HepG2 (cell line): ENCODE data around the gene TM9SF2. TPM values are rescaled to one million over a fixed set of nuclear protein-coding genes. Genes with fewer than 3 reads are reported as not detected.

Experiments
- ELF4 ChIP-seq: sonication (generic); formaldehyde crosslinking; IDR thresholded peaks from 2 replicates; pipeline ENCODE4 v1.5.0; 2020; ENCODE audit warnings: missing genetic modification reagents, mild to moderate bottlenecking, moderate library complexity, borderline replicate concordance
- FOXO1 ChIP-seq: sonication (generic); formaldehyde crosslinking; IDR thresholded peaks from 2 replicates; pipeline ENCODE4 v1.4.0; 2020; ENCODE audit warnings: missing genetic modification reagents
- GATAD2A ChIP-seq: IDR thresholded peaks from 2 replicates; pipeline ENCODE4 v1.6.1; 2016
- HES4 ChIP-seq: sonication (generic); formaldehyde crosslinking; IDR thresholded peaks from 2 replicates; pipeline ENCODE4 v1.9.0; 2021; ENCODE audit warnings: mild to moderate bottlenecking, missing genetic modification reagents, borderline replicate concordance
- HHEX ChIP-seq: IDR thresholded peaks from 2 replicates; pipeline ENCODE4 v1.6.1; 2016; ENCODE audit warnings: control low read depth
- HIVEP1 ChIP-seq: sonication (generic); formaldehyde crosslinking; IDR thresholded peaks from 2 replicates; pipeline ENCODE4 v1.4.0; 2020; ENCODE audit warnings: mild to moderate bottlenecking, missing genetic modification reagents
- HNRNPK ChIP-seq: fragments of 200-400 bp; formaldehyde crosslinking; IDR thresholded peaks from 2 replicates; pipeline ENCODE4 v1.6.1; 2018; ENCODE audit warnings: low read length, low read depth, moderate library complexity, mild to moderate bottlenecking; ENCODE audit not compliant: poor library complexity, severe bottlenecking
- JUND ChIP-seq: sonication (generic); formaldehyde crosslinking; IDR thresholded peaks from 2 replicates; pipeline ENCODE4 v1.8.0; 2022; ENCODE audit warnings: mild to moderate bottlenecking, missing genetic modification reagents
- KMT2A ChIP-seq: sonication (generic); formaldehyde crosslinking; IDR thresholded peaks from 2 replicates; pipeline ENCODE4 v1.4.0; 2020; ENCODE audit warnings: missing genetic modification reagents
- NBN ChIP-seq: fragments of 450-650 bp; conservative IDR thresholded peaks from 2 replicates; pipeline ENCODE4 v1.6.1; 2017
- SAP130 ChIP-seq: IDR thresholded peaks from 2 replicates; pipeline ENCODE4 v1.6.1; 2016; ENCODE audit warnings: low read depth
- SNAPC2 ChIP-seq: sonication (generic); formaldehyde crosslinking; IDR thresholded peaks from 2 replicates; pipeline ENCODE4 v1.8.1; 2022; ENCODE audit warnings: mild to moderate bottlenecking, missing genetic modification reagents
- SYNCRIP ChIP-seq: fragments of 200-400 bp; formaldehyde crosslinking; IDR thresholded peaks from 2 replicates; pipeline ENCODE4 v1.6.1; 2018; ENCODE audit warnings: mild to moderate bottlenecking, low read depth, low read length; ENCODE audit not compliant: insufficient read depth
- ZNF143 ChIP-seq: sonication (generic); formaldehyde crosslinking; IDR thresholded peaks from 2 replicates; pipeline ENCODE4 v1.4.0; 2020; ENCODE audit warnings: missing genetic modification reagents
- ZNF543 ChIP-seq: sonication (generic); formaldehyde crosslinking; IDR thresholded peaks from 2 replicates; pipeline ENCODE4 v1.4.0; 2020; ENCODE audit warnings: mild to moderate bottlenecking, missing genetic modification reagents
- ZNF550 ChIP-seq: sonication (generic); formaldehyde crosslinking; IDR thresholded peaks from 2 replicates; pipeline ENCODE4 v1.4.0; 2020; ENCODE audit warnings: mild to moderate bottlenecking, missing genetic modification reagents, borderline replicate concordance
- ZSCAN30 ChIP-seq: sonication (generic); formaldehyde crosslinking; IDR thresholded peaks from 2 replicates; pipeline ENCODE4 v1.5.0; 2020; ENCODE audit warnings: mild to moderate bottlenecking, missing genetic modification reagents
- polyA plus RNA-seq, 8 experiments: library from polyadenylated mRNA; depleted of rRNA in 3 of 8; stranded (reverse) in 7 of 8; unstranded in 1 of 8; fragments of >200 nt; fragmentation: Illumina TruSeq in 4 of 8; extraction: Trizol in 4 of 8; gene quantifications; 2 replicates each; pipeline versions ENCODE4 v1.2.1 to v1.2.3, GENCODE V29; 2011 to 2016; ENCODE audit warnings: low read depth in 4 of 8, missing spikeins in 1 of 8, mixed read lengths in 1 of 8; ENCODE audit not compliant: insufficient read depth in 1 of 8
- total RNA-seq, 5 experiments: library from RNA; depleted of rRNA; stranded (reverse); fragments of >200 nt; fragmentation: Illumina TruSeq; extraction: Trizol; gene quantifications; 2 replicates each; pipeline ENCODE4 v1.2.3, GENCODE V29; 2016; ENCODE audit warnings: low read depth in 1 of 5
- TF ChIP-seq, protein P1 (sequence below): IDR thresholded peaks from 2 replicates; pipeline ENCODE4 v1.6.1; 2016; ENCODE audit warnings: low read depth, borderline replicate concordance
- TF ChIP-seq, protein P2 (sequence below): sonication (generic); formaldehyde crosslinking; IDR thresholded peaks from 2 replicates; pipeline ENCODE4 v1.5.0; 2020; ENCODE audit warnings: missing genetic modification reagents, mild to moderate bottlenecking, borderline replicate concordance
- TF ChIP-seq, protein P3 (sequence below): sonication (generic); formaldehyde crosslinking; IDR thresholded peaks from 2 replicates; pipeline ENCODE4 v1.9.0; 2021; ENCODE audit warnings: missing genetic modification reagents, borderline replicate concordance
- TF ChIP-seq, protein P4 (sequence below): sonication (generic); formaldehyde crosslinking; IDR thresholded peaks from 2 replicates; pipeline ENCODE4 v1.4.0; 2020; ENCODE audit warnings: missing genetic modification reagents
- TF ChIP-seq, protein P5 (sequence below): sonication (generic); formaldehyde crosslinking; IDR thresholded peaks from 2 replicates; pipeline ENCODE4 v1.5.0; 2020; ENCODE audit warnings: missing genetic modification reagents
- TF ChIP-seq, protein P6 (sequence below): sonication (generic); formaldehyde crosslinking; IDR thresholded peaks from 2 replicates; pipeline ENCODE4 v1.5.0; 2020; ENCODE audit warnings: missing genetic modification reagents

TM9SF2 gene
- total and polyA plus RNA-seq, 2 of the 13 experiments (the other 11 are each of a cell fraction or from before 2014, with no cell fraction given), result 94.1 to 123 TPM

DNA sequence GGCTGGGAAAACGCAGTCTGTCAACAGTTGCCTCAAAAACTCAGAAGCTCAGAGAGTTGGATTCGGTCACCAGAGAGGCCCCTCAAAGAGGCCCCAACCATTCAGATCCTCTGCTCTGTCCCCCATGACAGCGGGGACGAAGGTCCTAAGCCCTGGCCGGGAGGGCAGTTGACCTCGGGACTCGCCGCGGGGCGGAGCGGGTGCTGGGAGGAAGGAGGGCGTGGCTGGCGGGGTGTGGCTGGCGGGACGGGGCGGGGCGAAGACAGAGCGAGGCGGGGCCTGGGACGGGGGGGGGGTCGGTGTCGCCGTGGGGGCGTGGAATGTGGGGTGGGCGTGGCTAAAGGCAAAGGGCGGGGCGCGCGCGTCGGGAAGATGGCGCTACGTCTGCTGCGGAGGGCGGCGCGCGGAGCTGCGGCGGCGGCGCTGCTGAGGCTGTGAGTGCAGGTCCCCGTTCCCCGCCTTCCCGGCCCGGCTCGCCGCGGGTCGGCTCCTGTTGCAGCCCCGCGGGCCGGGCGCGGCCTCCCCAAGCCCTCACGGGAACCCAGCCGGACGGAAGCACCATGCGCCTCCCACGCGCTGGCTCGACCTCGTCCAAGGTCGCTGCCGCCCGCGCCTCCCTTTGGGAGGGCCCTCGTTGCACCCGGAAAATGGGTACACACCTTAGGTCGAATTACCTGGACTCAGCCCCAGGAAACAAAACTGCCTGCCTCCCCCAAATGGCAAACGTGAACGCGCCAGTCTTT, 105.2 kb downstream of the TM9SF2 start, which contains the start of gene CLYBL (continued):
- TF ChIP-seq, protein P1, sequence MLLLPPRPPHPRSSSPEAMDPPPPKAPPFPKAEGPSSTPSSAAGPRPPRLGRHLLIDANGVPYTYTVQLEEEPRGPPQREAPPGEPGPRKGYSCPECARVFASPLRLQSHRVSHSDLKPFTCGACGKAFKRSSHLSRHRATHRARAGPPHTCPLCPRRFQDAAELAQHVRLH (CRISPR knock-in tag), result no peak
- TF ChIP-seq FOXO1 (CRISPR knock-in tag) (peak; percentile 58), JUND (no peak), ZNF550 (CRISPR knock-in tag) (no peak), HNRNPK (peak; percentile 69), SYNCRIP (no peak), NBN (no peak), ELF4 (CRISPR knock-in tag) (no peak), GATAD2A (CRISPR knock-in tag) (no peak; the same call in 1 of the 2 replicates), SNAPC2 (CRISPR knock-in tag) (0 out of 2 replicates have a peak, but pooled peaks have one; percentile 44), HES4 (CRISPR knock-in tag) (0 out of 2 replicates have a peak, but pooled peaks have one; percentile 76), KMT2A (0 out of 2 replicates have a peak, but pooled peaks have one; percentile 67), HHEX (CRISPR knock-in tag) (no peak), ZNF143 (CRISPR knock-in tag) (no peak), ZSCAN30 (CRISPR knock-in tag) (no peak), SAP130 (CRISPR knock-in tag) (peak; percentile 55), ZNF543 (CRISPR knock-in tag) (peak; percentile 73), HIVEP1 (no peak)
- TF ChIP-seq, protein P2, sequence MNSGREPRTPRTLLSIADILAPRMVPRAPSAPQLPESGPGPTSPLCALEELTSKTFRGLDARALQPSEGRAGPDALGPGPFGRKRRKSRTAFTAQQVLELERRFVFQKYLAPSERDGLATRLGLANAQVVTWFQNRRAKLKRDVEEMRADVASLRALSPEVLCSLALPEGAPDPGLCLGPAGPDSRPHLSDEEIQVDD (CRISPR knock-in tag), result no peak
- TF ChIP-seq, protein P3, sequence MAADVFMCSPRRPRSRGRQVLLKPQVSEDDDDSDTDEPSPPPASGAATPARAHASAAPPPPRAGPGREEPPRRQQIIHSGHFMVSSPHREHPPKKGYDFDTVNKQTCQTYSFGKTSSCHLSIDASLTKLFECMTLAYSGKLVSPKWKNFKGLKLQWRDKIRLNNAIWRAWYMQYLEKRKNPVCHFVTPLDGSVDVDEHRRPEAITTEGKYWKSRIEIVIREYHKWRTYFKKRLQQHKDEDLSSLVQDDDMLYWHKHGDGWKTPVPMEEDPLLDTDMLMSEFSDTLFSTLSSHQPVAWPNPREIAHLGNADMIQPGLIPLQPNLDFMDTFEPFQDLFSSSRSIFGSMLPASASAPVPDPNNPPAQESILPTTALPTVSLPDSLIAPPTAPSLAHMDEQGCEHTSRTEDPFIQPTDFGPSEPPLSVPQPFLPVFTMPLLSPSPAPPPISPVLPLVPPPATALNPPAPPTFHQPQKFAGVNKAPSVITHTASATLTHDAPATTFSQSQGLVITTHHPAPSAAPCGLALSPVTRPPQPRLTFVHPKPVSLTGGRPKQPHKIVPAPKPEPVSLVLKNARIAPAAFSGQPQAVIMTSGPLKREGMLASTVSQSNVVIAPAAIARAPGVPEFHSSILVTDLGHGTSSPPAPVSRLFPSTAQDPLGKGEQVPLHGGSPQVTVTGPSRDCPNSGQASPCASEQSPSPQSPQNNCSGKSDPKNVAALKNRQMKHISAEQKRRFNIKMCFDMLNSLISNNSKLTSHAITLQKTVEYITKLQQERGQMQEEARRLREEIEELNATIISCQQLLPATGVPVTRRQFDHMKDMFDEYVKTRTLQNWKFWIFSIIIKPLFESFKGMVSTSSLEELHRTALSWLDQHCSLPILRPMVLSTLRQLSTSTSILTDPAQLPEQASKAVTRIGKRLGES (CRISPR knock-in tag), result peak; percentile 27; the same call in 1 of the 2 replicates
- TF ChIP-seq, protein P4, sequence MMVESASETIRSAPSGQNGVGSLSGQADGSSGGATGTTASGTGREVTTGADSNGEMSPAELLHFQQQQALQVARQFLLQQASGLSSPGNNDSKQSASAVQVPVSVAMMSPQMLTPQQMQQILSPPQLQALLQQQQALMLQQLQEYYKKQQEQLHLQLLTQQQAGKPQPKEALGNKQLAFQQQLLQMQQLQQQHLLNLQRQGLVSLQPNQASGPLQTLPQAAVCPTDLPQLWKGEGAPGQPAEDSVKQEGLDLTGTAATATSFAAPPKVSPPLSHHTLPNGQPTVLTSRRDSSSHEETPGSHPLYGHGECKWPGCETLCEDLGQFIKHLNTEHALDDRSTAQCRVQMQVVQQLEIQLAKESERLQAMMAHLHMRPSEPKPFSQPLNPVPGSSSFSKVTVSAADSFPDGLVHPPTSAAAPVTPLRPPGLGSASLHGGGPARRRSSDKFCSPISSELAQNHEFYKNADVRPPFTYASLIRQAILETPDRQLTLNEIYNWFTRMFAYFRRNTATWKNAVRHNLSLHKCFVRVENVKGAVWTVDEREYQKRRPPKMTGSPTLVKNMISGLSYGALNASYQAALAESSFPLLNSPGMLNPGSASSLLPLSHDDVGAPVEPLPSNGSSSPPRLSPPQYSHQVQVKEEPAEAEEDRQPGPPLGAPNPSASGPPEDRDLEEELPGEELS (CRISPR knock-in tag), result 0 out of 2 replicates have a peak, but pooled peaks have one; percentile 20
- TF ChIP-seq, protein P5, sequence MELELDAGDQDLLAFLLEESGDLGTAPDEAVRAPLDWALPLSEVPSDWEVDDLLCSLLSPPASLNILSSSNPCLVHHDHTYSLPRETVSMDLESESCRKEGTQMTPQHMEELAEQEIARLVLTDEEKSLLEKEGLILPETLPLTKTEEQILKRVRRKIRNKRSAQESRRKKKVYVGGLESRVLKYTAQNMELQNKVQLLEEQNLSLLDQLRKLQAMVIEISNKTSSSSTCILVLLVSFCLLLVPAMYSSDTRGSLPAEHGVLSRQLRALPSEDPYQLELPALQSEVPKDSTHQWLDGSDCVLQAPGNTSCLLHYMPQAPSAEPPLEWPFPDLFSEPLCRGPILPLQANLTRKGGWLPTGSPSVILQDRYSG (CRISPR knock-in tag), result no peak; the same call in 1 of the 2 replicates
- TF ChIP-seq, protein P6, sequence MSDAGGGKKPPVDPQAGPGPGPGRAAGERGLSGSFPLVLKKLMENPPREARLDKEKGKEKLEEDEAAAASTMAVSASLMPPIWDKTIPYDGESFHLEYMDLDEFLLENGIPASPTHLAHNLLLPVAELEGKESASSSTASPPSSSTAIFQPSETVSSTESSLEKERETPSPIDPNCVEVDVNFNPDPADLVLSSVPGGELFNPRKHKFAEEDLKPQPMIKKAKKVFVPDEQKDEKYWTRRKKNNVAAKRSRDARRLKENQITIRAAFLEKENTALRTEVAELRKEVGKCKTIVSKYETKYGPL, result 0 out of 2 replicates have a peak, but pooled peaks have one; percentile 24
